GM19351 (cell line): ENCODE data around the gene PLD4.

ENCODE experiments used
- ATAC-seq: cut with Tn5 transposase; IDR thresholded peaks from one replicate; pipeline ENCODE4 v1.9.1; 2021; ENCODE audit warnings: mild to moderate bottlenecking, moderate library complexity; ENCODE audit not compliant: unreplicated experiment

The PLD4 gene

DNA sequence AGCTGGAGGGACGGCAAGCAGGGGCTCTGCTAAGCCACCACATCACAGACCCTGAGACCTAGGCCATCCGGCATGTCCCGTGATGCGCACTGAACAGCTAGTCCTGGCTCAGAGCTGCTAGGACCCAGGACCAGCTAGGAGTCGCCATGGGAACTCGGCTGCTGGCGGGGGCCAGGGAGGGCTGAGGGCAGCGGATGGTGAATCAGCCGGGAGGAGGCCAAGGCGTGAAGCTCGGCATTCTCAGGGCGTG, 48.4 kb downstream of the PLD4 start:
- ATAC-seq, result no peak

DNA sequence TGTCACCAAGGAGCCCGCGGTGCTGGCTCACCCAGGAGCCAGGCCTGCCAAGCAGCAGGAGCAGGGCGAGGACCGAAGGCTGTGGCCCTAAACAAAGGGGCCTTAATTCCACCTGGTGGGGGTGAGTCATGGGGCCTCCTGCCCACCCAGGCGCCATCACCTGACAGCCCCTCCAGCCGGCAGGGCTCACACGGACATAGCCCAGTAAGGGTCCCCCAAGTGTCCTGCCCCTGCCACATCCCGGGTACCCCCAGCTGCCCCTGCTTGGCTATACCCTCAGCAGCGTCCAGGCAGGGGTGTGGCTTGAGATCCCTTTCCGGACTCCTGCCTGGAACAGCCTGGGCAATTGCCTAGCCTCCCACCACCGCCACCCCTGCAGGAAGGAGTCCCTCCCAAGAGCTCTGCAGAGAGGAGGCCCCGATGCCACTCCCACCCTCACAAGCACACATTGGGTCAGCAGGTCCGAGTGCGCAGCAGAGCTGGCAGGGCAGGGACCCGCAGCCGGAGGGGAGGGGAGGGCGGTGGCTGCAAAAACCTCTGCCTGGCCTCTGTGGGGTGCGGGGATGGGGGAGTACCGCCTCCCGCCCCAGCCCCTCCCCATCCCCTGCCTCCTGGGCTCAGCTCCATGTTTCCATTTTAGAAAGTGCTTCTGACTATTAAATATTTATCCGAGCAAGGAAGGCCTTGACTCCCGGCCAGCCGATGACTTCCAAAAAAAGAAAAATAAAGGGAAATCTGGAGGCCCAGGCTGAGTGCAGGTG, 48.9 kb downstream of the PLD4 start:
- ATAC-seq, result no peak

DNA sequence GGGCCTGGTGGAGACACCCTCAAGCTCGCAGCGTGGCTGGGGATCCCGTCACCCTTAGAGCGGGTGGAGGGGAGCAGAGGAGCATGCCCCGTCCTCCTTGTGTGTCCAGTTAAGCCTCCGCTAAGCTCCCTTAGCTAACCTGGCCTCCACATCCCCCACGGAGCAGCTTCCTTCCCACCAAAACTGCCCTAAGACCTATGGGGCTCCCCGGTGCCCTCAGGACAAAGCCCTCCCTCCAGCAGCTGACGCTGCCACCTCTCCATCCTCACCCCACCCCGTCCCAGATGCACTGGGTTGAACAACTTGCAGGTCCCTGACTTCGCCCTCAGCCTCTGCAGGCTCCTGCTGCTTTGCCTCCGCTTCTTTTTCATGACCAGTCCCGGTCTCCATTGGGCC, 49.5 kb downstream of the PLD4 start:
- no peak for ATAC-seq

DNA sequence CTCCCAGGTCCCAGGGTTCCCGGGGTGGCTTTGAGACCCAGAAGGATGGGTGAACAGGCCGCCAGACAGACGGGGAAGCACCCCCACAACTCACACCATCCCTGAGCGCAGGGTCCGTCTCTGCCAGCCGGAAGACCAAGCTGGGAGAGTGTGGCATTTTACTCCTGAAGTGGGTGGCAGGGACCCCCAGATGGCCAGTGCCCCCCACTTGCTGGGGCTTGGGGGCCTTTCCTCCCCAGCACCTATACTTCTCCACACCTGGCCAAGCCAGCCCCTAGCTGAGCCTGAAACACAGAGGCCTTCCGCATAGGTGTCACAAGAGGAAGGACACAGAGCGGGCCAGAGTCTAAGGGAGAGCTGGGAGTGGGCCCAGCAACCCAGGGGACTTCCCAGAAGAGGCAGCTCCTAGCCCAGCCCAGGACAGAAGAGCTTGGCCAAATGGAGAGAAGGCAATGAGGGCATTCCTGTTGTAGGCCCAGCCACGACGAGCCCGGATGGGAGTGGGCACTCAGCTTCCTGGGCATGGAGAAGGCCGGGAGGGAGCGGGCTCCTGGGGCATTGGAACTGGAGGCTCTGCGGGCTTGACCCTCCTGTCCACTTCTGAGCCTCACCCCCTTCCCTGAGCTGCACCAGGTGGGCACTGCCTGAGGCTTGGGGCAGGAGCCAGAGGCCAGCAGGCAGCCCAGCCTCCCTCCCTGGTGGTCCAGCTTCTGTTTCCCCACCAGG, 50.1 kb downstream of the PLD4 start:
- ATAC-seq, result no peak

DNA sequence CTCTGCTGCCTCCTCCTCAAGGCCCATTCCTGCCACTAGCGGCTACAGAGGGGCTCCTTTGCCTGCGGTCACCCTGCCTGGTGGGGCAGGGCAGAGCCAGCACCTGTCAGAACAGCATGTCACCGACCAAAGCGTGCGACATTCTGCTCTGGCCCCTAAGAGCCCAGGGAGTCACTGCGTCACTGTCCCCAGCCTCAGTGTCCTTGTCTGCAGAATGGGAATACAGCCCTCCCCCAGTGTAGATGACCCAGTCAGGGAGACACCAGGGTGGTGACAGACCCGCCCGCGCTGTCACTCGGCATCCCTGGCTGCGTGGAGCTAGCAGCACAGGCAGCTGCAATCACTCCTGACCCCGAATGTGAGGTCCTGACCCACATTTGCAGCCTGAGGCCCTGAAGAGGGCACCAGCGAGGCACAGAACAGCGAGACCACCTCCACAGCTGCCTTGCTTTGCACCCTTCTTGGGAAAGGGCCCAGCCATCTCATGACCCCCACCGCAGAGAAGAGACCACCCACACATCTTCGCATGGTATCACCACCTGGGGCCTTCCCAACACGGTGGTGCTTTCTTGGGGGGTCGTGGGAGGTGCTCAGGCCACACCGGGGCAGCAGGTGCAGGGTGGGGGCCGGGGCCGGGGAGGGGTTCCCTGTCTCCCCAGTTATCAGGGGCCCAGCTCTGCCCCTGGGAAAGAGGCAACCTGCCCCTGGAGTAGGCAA, 51.0 kb downstream of the PLD4 start:
- ATAC-seq, result no peak

DNA sequence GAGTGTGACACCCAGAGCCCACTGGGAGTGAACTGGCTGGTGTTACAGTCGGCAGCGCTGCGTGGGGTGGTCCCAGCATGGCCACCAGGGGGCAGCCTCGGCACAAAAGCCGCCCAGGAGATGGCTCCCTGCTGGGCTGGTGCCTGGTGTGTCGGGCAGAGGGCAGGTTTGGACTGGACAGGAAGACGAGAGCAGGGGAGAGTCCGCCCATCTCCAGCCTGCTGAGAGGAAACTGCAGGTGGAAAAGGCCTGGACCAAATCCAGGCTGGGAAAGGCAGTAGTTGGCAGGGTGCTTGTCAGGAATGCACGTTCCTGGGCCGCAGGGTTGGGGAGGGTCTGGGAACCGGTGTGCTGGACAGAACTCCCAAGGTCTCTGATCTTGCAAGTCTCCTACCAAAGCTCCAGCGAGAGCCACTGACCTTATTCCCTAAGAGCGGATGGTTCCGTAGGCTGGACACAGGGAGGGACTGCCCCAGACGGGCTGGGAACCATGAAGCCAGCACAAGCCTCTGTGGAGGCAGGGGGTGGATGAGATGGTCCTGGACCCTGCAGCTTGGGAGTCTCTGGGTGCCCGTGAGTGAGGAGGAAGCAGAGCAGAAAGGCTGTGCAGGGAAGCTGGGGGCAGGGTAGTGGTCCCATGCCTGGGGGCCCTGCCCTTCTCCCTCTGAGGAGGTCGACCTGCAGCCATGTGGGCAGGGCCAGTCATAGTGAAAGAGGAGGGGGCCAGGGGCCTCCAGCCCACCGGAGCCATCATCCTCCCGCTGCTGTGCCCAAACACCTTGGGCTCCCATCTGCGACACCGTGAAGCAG, 51.7 kb downstream of the PLD4 start:
- no peak for ATAC-seq

DNA sequence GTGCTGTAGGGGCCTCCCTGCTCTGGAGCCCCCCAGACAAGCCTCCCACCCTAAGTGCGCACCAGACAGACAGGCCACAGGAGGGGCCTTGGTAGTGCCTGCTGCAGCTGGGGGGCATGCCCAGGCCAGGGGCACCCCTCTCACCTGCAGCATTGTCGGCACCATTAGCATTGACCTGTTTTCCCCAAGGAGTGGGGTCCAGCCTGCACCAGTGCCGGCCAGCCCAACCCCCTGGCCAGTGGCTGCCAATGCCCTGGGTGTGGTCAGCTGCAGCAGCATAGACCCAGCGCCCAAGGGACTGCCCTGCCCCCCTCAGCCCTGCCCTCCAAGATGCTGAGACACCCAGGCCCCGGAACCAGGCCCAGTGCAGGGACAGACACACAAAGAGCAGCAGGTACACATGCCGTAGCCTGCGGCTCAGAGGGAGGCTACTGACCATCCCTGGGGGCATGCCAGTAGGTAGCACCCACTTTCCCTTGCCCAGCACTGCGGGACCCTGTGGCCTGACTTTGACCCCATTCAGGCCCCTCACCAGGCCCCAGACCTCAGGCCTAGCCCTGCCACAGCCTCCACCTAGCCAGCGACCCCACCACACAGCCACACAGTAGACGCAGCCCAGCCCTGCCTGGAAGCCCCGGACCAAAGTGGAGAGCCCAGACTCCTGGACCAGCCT, 52.5 kb downstream of the PLD4 start:
- no peak for ATAC-seq

DNA sequence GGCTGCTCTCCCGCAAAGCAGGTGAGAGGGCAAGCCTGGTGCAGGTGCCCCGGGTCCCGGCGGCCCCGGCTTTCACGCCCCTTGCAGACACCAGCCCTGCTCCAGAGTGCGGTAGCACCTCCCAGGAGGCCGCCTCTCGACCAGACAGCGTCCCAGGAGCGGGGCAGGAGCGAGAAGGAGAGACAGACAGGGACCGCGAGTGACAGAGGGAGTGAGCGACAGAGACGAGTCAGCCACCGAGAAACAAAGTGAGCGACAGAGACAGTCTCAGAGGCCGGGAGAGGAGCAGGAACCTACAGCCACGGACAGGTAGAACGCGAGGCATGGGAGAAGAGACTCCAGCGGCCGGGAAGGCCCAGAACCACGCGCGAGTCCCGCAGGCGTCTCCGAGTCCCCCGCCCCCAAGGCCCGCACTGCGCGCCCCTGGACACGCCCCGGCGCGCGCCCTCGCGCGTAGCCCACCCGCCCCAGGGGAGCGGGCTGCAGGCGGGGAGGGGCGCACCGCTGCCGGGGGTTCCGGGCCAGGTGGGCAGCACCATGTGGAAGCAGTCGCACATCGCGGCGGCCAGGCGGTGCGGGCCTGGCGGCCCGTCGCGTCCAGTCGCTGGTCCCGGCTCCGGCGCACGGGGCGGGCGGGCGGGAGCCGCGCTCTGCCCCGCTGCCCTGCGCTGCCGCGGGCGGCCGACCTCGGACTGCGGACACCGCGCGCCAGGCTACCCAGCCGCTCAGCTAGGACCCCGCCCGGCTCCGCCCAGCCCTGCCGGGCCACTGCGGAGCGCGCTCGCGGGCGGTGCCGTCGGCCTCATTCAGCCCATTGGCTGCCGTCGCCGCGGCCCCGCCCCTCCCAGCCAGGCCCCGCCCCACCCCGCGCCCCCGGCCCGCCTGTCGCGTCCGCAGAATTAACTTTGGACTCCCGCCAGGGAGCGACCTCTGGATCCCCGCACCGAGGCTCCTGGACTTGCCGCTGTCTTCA, 53.3 kb downstream of the PLD4 start, which contains the start of gene AHNAK2:
AHNAK2 (minus strand) TSS at position 694 of the 973 bp plus-strand sequence; CDS start at position 557, 137 bp downstream.
- ATAC-seq, result no peak

DNA sequence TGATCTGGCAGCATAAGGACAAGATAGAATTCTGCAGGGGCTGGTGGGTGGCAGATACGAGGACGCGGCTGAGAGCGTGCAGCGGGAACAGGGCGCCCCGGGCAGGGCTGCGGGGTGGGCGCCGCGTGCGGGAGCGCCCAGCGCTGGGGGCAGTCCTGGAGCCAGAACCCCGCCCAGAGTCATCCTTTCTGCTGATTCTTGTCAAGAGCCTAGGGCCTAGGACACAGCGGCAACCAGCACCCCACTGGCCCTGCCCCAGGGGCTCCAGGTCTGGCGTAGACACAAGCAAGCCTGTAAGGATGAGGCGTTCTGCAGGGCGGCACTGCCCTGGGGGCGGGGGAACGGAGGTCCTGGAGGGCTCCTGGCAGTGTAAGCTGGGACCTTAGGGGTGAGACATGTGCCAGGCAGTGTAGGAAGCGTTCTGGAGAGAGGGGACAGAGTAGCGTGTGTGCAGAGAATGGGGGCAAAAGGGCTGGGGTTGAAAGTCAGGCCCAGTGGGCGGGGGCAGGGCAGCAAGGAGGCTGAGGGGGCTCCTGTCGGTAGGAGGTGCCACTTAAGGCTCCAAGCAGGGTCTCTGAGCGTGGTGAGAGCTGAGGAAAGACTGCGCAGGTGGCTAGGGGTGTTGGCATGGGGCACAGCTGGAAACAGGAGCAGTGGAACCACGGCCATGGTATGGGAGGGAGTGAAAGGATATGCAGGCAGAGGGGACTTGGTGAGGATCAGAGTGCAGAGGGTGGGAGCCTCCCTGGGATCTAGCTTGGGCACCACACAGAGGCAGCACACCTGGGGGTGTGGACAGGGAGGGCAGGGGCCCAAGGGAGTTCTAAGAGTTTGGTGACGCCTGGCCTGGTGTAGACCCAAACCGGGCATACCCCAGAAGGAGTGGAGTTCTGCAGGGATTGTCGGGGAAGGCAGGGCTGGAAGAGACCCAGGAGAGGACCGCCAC, 54.3 kb downstream of the PLD4 start:
- ATAC-seq, result no peak

DNA sequence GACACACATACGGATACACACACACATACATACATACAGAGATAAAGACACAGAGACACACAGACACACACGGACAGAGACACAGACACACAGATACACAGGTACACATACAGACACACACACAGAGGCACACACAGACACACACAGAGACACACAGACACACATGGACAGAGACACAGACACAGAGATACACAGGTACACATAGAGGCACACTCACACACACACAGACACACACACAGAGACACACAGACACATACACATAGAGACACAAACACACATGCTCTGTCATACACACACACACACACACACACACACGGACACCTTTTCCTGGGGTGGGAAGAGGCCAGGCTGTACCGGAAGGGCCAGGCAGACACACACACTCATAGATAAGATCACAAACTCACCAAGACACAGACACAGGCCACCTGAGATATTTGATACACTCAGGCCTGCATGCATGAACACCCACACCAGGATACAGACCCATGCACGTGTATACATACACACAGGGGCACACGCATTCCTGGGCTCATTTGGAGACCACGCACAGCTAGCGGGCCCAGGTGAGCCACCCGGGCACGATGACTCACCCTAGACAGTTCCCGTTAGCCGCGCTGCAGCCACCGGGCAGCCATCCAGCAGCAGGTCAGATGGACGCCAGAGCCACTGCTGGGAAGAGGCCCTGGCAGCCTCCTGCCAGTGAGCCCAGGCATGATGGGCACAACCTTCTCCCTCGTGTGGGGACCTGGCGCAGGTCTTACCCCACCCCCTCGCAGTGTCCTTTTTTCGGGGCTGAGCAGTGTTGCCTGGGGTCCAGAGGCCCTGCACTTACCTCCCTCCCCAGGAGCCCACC, 55.3 kb downstream of the PLD4 start:
- ATAC-seq, result no peak

DNA sequence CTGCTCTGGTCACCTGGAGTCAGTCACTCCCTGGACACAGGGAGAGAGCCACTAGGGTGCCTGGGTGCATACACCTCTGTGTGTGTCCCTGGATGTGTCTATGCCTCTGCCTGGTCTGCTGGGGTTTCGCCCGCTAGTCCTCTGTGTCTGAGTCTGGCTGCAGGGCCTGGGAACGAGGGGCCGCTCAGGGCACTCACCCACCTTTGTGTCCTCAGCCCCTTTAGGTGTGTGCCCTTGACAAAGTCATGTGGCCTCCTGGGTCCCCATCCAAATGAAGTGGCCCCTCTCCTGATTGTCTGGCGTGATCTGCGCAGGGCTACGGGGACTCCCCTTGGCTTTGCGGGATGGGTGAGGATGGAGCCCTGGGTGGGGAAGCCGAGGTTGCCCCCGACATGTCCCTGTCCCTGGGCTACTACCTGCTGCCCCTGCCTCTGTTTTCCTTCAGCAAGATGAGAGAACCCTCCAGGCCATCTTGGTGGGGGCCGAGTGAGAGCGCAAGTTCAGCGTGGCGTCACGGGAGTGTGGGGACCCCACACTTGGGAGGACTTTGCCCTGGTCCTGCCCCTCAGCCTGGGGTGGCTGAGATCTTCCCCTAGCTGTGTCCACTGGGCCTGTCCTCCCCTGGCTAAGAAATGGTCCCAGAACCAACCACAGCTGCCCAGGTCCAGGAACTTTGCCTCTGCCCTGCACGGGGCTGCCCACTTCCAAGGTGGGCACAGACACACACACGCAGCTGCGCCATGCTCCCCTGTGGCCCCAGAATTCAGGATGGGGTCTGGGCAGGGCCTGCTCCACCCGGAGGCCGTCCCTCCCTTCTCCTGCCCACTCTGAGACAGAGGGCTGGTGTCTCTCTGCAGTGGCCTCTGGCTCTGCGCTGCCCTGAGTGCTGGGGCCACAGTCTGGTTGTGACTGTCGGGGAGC, 56.2 kb downstream of the PLD4 start:
- ATAC-seq, result no peak

DNA sequence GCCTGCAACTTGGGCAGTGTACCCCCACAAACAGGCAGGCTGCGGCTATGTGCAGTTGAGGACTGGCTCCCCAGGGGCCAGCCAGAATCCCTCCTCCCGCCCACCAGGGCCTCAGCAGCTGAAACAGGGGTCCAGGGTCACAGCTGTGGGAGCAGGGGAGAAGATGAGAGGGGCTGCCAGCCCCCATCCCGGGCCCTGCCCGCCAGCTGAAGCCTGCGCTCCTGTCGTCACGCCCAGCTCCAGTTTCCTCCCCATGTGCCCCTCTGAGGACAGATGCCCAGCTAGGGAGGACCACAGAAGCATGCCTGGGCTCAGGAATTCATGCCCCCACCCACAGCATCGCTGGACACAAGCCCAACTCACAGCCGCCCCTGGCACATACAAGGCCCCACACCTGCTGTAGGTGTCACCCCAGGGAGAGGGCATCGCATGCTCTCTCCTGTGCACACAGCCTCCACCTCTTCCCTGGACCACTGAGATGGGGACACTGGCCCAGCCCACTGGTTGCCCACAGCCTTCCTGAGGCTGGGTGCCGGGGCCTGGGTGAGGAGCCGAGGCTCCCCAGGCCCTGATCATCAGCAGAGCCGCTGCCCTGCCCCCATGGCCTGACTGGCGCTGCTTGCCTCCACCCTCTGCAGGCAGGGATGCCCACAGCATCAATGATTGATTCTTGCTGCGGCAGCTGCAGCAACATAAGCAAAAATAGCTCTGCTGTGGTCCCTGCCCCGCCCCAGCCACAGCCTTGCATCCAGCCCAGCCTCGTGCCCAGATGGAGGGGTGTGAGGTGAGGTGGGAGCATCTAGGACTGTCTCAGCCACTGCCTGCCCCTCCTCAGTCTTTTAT, 57.2 kb downstream of the PLD4 start:
- no peak for ATAC-seq

DNA sequence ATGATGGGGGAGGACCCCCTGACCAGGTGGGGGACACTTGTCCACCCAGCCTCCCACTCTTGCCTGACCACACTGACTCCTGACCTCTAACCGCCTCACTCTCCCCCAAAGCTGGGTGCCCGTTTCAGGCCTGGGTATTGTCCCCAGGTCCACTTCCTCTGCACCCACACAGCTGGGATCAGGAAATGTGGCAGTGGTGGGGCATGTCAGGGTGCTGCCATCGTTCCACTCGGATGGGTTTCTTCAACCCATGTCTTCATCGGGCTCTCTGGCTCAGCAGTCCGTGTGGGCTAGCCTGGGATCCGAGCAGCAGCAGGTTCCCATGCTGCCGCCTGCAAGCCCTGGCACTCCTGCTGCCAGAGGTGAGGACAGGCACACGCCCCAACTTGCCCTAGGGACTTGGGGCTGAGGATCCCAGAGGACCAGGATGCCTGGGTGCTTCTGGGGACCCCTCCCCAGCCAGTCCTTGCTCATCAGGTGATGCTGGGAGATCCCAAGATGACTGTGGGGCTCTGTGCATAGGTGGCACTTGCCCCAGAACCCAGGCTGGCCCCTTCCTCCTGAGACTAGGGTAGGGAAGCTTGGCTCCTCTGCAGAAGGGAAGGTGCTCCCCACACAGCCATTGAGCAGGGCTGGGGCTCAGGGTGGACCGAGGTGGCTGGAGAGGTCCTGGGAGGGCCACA, 58.0 kb downstream of the PLD4 start:
- ATAC-seq, result no peak
